PC-9 (cell line): Measurements from ENCODE around the gene DISC1. TPM values are rescaled to one million over a fixed set of nuclear protein-coding genes. Genes with fewer than 3 reads are reported as not detected.

Experiments
- BruUV-seq: library from RNA; stranded (reverse); fragments of 400-500 nt; replicated peaks from 2 replicates; lab custom pipeline; 2021; lab: Mats Ljungman, UMichigan
- CTCF ChIA-PET: fragments of 300-600 bp; sonication (Branson Sonifier 250); formaldehyde crosslinking; loops from one replicate; lab custom pipeline; 2022; ENCODE audit warnings: antibody characterized with exemption; lab: Charles Lee
- POLR2A ChIA-PET: fragments of 300-600 bp; sonication (Branson Sonifier 250); formaldehyde crosslinking; loops from one replicate; lab custom pipeline; 2022; ENCODE audit warnings: antibody characterized with exemption; ENCODE audit not compliant: unreplicated experiment; lab: Charles Lee
- DNase-seq, 2 experiments: peaks; one replicate each; pipeline versions ENCODE4 v3.0.0 to v3.0.0-alpha.2; 2015 to 2022; ENCODE audit warnings: mixed read lengths in 1 of 2
- H2AFZ ChIP-seq: fragments of 200-600 bp; sonication (generic); 2 replicates; pipeline ENCODE4 v1.8.1; 2017; ENCODE audit warnings: antibody characterized with exemption
- H3F3A ChIP-seq: fragments of 200-600 bp; sonication (generic); 2 replicates; pipeline ENCODE4 v1.8.1; 2017; ENCODE audit warnings: antibody characterized with exemption, mild to moderate bottlenecking, low read depth; ENCODE audit not compliant: insufficient read depth
- H3K27ac ChIP-seq: fragments of 200-600 bp; sonication (generic); 2 replicates; pipeline ENCODE4 v1.6.1; 2016; ENCODE audit warnings: mixed run types
- H3K27me3 ChIP-seq: fragments of 200-600 bp; sonication (generic); 2 replicates; pipeline ENCODE4 v1.6.1; 2016; ENCODE audit warnings: low read depth, mixed run types; ENCODE audit not compliant: insufficient read depth
- H3K36me3 ChIP-seq: fragments of 200-600 bp; sonication (generic); 2 replicates; pipeline ENCODE4 v1.6.1; 2016; ENCODE audit warnings: low read depth, mixed run types
- H3K4me1 ChIP-seq: fragments of 200-600 bp; sonication (generic); replicated peaks from 2 replicates; pipeline ENCODE4 v1.6.1; 2016; ENCODE audit warnings: mixed run types; ENCODE audit not compliant: insufficient read depth
- H3K4me2 ChIP-seq: fragments of 200-600 bp; sonication (generic); 2 replicates; pipeline ENCODE4 v1.6.1; 2017; ENCODE audit warnings: mixed run types
- H3K4me3 ChIP-seq: fragments of 200-600 bp; sonication (generic); 2 replicates; pipeline ENCODE4 v1.6.1; 2016; ENCODE audit warnings: mixed run types
- H3K79me2 ChIP-seq: fragments of 200-600 bp; sonication (generic); 2 replicates; pipeline ENCODE4 v1.6.1; 2017; ENCODE audit warnings: low read depth, mixed run types
- H3K9me2 ChIP-seq: fragments of 200-600 bp; sonication (generic); 2 replicates; pipeline ENCODE4 v1.8.1; 2017; ENCODE audit warnings: mild to moderate bottlenecking; ENCODE audit not compliant: insufficient read depth
- H3K9me3 ChIP-seq: fragments of 200-600 bp; sonication (generic); 2 replicates; pipeline ENCODE4 v1.8.1; 2016; ENCODE audit warnings: low read depth; ENCODE audit not compliant: insufficient read depth
- H4K20me1 ChIP-seq: fragments of 200-600 bp; sonication (generic); 2 replicates; pipeline ENCODE4 v1.8.1; 2017; ENCODE audit not compliant: insufficient read depth
- CTCF ChIP-seq: fragments of 200-600 bp; sonication (generic); conservative IDR thresholded peaks from 2 replicates; pipeline ENCODE4 v1.6.1; 2017; ENCODE audit warnings: mixed run types, antibody characterized with exemption, mild to moderate bottlenecking, moderate library complexity
- EZH2 ChIP-seq: fragments of 200-600 bp; sonication (generic); IDR thresholded peaks from 2 replicates; pipeline ENCODE4 v1.8.0; 2017; ENCODE audit warnings: antibody characterized with exemption, low read depth
- intact Hi-C: fragments of 100-400 bp; cut with micrococcal nuclease; formaldehyde crosslinking; loops from one replicate; pipeline ENCODE4 v1.10.0; 2022; ENCODE audit not compliant: unreplicated experiment
- total RNA-seq: library from RNA; stranded (reverse); gene quantifications from 2 replicates; pipeline ENCODE4 v1.2.3, GENCODE V29; 2021

DISC1 gene
- total RNA-seq, 1 experiment from 2014 or later, result 7.4 TPM

GRCh38 chr1:232034556-232034955 is 408.0 kb downstream of the DISC1 start:
- no peak for DNase-seq
- POLR2A ChIA-PET, result no interaction called here
- H3K27ac ChIP-seq, result no peak overlapping the region
- no peak for TF ChIP-seq CTCF
- TF ChIP-seq EZH2, result no peak
- no peaks in the 10 kb centered on the region for H4K20me1 ChIP-seq
- H3K27me3 ChIP-seq, result no peaks in the 10 kb centered on the region
- no peaks in the 10 kb centered on the region for H3K79me2 ChIP-seq
- BruUV-seq, result no TSS peak
- CTCF ChIA-PET, result no interaction called here
- intact Hi-C loops, result no loop called here
- H3K9me3 ChIP-seq, result no peaks in the 10 kb centered on the region
- no peaks in the 10 kb centered on the region for H3K4me1 ChIP-seq
- no peaks in the 10 kb centered on the region for H3F3A ChIP-seq
- no peaks in the 10 kb centered on the region for H3K9me2 ChIP-seq
- H3K36me3 ChIP-seq, result no peaks in the 10 kb centered on the region
- H2AFZ ChIP-seq, result no peak overlapping the region
- no peak overlapping the region for H3K4me2 ChIP-seq
- no peak overlapping the region for H3K4me3 ChIP-seq

GRCh38 chr1:232036181-232036933 is 409.8 kb downstream of the DISC1 start:
- TF ChIP-seq EZH2, result no peak
- TF ChIP-seq CTCF, result no peak
- no TSS peak for BruUV-seq
- Histone ChIP-seq H3K4me2 (no peak overlapping the region), H2AFZ (no peak overlapping the region), H3K36me3 (no peaks in the 10 kb centered on the region), H3K27ac (no peak overlapping the region), H3K79me2 (no peaks in the 10 kb centered on the region), H3K27me3 (no peaks in the 10 kb centered on the region), H3F3A (no peaks in the 10 kb centered on the region), H3K4me1 (no peaks in the 10 kb centered on the region), H4K20me1 (no peaks in the 10 kb centered on the region), H3K9me3 (no peaks in the 10 kb centered on the region), H3K9me2 (peaks cover under 1% of the 10 kb centered on the region; the same call in 1 of the 2 replicates), H3K4me3 (no peak overlapping the region)
- intact Hi-C loops, result no loop called here
- CTCF ChIA-PET, result no interaction called here
- no peak for DNase-seq
- POLR2A ChIA-PET, result no interaction called here

- Histone ChIP-seq H3K79me2 (no peaks in the 10 kb centered on the region), H3K9me3 (no peaks in the 10 kb centered on the region), H4K20me1 (no peaks in the 10 kb centered on the region), H3K9me2 (peaks cover 5% of the 10 kb centered on the region; the same call in 1 of the 2 replicates), H3F3A (no peaks in the 10 kb centered on the region), H3K27me3 (no peaks in the 10 kb centered on the region), H2AFZ (no peak overlapping the region), H3K27ac (no peak overlapping the region), H3K4me1 (no peaks in the 10 kb centered on the region), H3K4me2 (no peak overlapping the region), H3K4me3 (no peak overlapping the region), H3K36me3 (no peaks in the 10 kb centered on the region)
- TF ChIP-seq EZH2, result no peak
- no peak for TF ChIP-seq CTCF
- POLR2A ChIA-PET, result no interaction called here
- no TSS peak for BruUV-seq
- DNase-seq, result no peak
- CTCF ChIA-PET, result no interaction called here
- intact Hi-C loops, result no loop called here
Measured at GRCh38 chr1:232037774-232038388, 411.3 kb downstream of the DISC1 start.
